ENCODE data around the gene EEF1A1.
"Not testable (repeated sequence)": the region's sequence is repeated elsewhere in the genome, so short reads cannot be mapped to it uniquely, and the experiment has no call there.

- TF ChIP-seq CTCF (IDR thresholded peaks at IDR 0.05); EP300 (IDR thresholded peaks at IDR 0.05; ENCODE audit: borderline replicate concordance in 1 of 2, low read depth in 1 of 2, low read length in 1 of 2); USF2 (IDR thresholded peaks at IDR 0.05; ENCODE audit: borderline replicate concordance, low read depth, low read length); ELF1 (IDR thresholded peaks at IDR 0.05); CHD2 (IDR thresholded peaks at IDR 0.05; ENCODE audit: low read length, partially characterized antibody): not testable (repeated sequence)
Measured at GRCh38 chr6:73551115-73551514, 30.3 kb upstream of the EEF1A1 start.
